SU-DHL-6 (cell line): ENCODE measurements around the gene MRPS18B.

Experiments
- H2AFZ ChIP-seq: fragments of 200-600 bp; sonication (generic); 2 replicates; pipeline ENCODE4 v1.6.1; 2014; ENCODE audit warnings: low read depth, mild to moderate bottlenecking, moderate library complexity, mixed read lengths, antibody characterized with exemption, low read length; ENCODE audit not compliant: severe bottlenecking
- H3F3A ChIP-seq: fragments of 200-600 bp; shearing (Covaris generic); 2 replicates; pipeline ENCODE4 v1.6.0; 2016; ENCODE audit warnings: antibody characterized with exemption, mild to moderate bottlenecking; ENCODE audit not compliant: insufficient read depth
- H3K27ac ChIP-seq: fragments of 200-600 bp; sonication (generic); 2 replicates; pipeline ENCODE4 v1.5.1; 2016; ENCODE audit warnings: low read depth, mild to moderate bottlenecking, low read length, moderate library complexity, mixed read lengths
- H3K27me3 ChIP-seq: fragments of 200-600 bp; sonication (generic), shearing (Covaris generic); 2 replicates; pipeline ENCODE4 v1.6.0; 2014; ENCODE audit warnings: mild to moderate bottlenecking, low read length
- H3K36me3 ChIP-seq: fragments of 200-600 bp; sonication (generic); 2 replicates; pipeline ENCODE4 v1.6.1; 2014; ENCODE audit warnings: mild to moderate bottlenecking, low read length, mixed read lengths
- H3K4me2 ChIP-seq: fragments of 300-600, 200-600 bp; shearing (Covaris generic), sonication (generic); 2 replicates; pipeline ENCODE4 v1.6.0; 2014; ENCODE audit warnings: low read length, low read depth, mild to moderate bottlenecking; ENCODE audit not compliant: poor library complexity, severe bottlenecking
- H3K4me3 ChIP-seq: fragments of 200-600 bp; sonication (generic); 2 replicates; pipeline ENCODE4 v1.5.1; 2014; ENCODE audit warnings: antibody characterized with exemption, low read length, mild to moderate bottlenecking, mixed read lengths; ENCODE audit not compliant: insufficient read depth, poor library complexity, severe bottlenecking
- H3K79me2 ChIP-seq: fragments of 200-600 bp; sonication (generic); 2 replicates; pipeline ENCODE4 v1.6.1; 2014; ENCODE audit warnings: mild to moderate bottlenecking, low read length, moderate library complexity; ENCODE audit not compliant: insufficient read depth
- H3K9ac ChIP-seq: fragments of 200-600 bp; sonication (generic); 2 replicates; pipeline ENCODE4 v1.7.0; 2014; ENCODE audit warnings: mild to moderate bottlenecking, low read length
- H3K9me2 ChIP-seq: fragments of 200-600 bp; sonication (generic); replicated peaks from 2 replicates; pipeline ENCODE4 v1.6.1; 2014; ENCODE audit warnings: low read length; ENCODE audit not compliant: insufficient read depth
- H3K9me3 ChIP-seq: fragments of 200-600 bp; sonication (generic); 2 replicates; pipeline ENCODE4 v1.6.1; 2014; ENCODE audit warnings: low read length, mixed read lengths; ENCODE audit not compliant: insufficient read depth
- H4K20me1 ChIP-seq: fragments of 200-600 bp; sonication (generic); 2 replicates; pipeline ENCODE4 v1.6.1; 2014; ENCODE audit warnings: low read depth, mild to moderate bottlenecking, antibody characterized with exemption, low read length, moderate library complexity, mixed read lengths
- EZH2phosphoT487 ChIP-seq: fragments of 200-600 bp; sonication (generic), shearing (Covaris generic); conservative IDR thresholded peaks from 2 replicates; pipeline ENCODE4 v1.6.1; 2018; ENCODE audit warnings: mild to moderate bottlenecking, antibody characterized with exemption, low read length, moderate library complexity, mixed read lengths
- TF ChIP-seq, protein P1 (sequence below): fragments of 200-600 bp; sonication (generic); IDR thresholded peaks from one replicate; pipeline ENCODE4 v1.5.1; 2017; ENCODE audit warnings: antibody characterized with exemption, mild to moderate bottlenecking, low read length, moderate library complexity; ENCODE audit not compliant: insufficient read depth, poor library complexity, severe bottlenecking

MRPS18B gene

DNA sequence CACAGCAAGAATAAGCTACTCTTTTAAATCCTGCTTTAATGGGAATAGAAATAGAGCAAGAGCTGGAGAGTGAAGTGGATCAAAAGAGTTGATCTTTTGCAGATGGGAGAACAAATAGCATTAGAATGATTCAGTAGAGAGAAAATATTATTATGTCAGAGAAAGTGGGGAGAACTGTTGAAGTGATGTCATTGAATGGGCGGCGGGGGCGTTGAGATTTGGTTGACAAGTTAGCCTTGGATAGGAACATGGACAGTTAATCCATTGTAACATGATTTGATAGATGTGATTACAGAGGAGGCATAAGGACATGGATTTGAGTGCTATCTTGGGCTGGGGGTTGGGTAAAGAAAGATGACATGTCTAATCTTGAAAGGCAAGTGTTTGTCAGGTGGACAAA, 18.2 kb downstream of the MRPS18B start:
- H3F3A ChIP-seq = no peaks in the 10 kb centered on the region

DNA sequence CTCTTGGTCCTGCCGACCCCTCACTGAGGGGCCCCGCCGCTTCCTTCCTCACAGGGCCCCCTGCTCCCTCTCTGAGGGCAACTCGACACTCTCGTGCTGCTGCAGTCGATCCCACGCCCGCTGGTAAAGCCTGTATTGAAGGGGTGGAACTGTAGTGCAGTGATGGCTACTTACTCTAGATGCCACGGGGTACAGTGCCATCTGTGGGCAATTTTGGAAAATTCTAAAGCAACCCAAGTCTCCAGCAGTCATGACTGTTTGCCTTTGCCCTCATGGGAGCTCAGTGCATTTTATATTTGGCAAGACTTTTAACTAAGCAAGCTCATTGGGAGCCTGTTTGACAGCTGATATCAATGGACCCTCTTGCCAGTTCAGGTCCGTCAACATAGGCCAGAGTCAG, 22.8 kb downstream of the MRPS18B start:
- no peaks in the 10 kb centered on the region; the same call in 1 of the 2 replicates for H3K79me2 ChIP-seq
- H3K27ac ChIP-seq = no peak overlapping the region
- no peaks in the 10 kb centered on the region for H3F3A ChIP-seq
- no peak overlapping the region for H3K4me2 ChIP-seq
- H3K36me3 ChIP-seq = no peaks in the 10 kb centered on the region
- H3K9me2 ChIP-seq = no peaks in the 10 kb centered on the region
- H3K9ac ChIP-seq = no peak overlapping the region
- no peaks in the 10 kb centered on the region for H3K9me3 ChIP-seq
- no peaks in the 10 kb centered on the region for H3K27me3 ChIP-seq
- no peaks in the 10 kb centered on the region for H4K20me1 ChIP-seq
- H2AFZ ChIP-seq = no peak overlapping the region
- no peak for TF ChIP-seq EZH2phosphoT487
- TF ChIP-seq, protein P1, sequence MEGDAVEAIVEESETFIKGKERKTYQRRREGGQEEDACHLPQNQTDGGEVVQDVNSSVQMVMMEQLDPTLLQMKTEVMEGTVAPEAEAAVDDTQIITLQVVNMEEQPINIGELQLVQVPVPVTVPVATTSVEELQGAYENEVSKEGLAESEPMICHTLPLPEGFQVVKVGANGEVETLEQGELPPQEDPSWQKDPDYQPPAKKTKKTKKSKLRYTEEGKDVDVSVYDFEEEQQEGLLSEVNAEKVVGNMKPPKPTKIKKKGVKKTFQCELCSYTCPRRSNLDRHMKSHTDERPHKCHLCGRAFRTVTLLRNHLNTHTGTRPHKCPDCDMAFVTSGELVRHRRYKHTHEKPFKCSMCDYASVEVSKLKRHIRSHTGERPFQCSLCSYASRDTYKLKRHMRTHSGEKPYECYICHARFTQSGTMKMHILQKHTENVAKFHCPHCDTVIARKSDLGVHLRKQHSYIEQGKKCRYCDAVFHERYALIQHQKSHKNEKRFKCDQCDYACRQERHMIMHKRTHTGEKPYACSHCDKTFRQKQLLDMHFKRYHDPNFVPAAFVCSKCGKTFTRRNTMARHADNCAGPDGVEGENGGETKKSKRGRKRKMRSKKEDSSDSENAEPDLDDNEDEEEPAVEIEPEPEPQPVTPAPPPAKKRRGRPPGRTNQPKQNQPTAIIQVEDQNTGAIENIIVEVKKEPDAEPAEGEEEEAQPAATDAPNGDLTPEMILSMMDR = no peak
- H3K4me3 ChIP-seq = no peak overlapping the region

More for the DNA sequence above, 18.2 kb downstream of the MRPS18B start:
- no peaks in the 10 kb centered on the region for H3K27me3 ChIP-seq
- no peak overlapping the region for H3K4me2 ChIP-seq
- no peak overlapping the region for H3K4me3 ChIP-seq
- no peaks in the 10 kb centered on the region for H3K9me3 ChIP-seq
- TF ChIP-seq EZH2phosphoT487 = no peak
- TF ChIP-seq, protein P1 = no peak
- no peaks in the 10 kb centered on the region for H3K36me3 ChIP-seq
- no peak overlapping the region for H3K27ac ChIP-seq
- H3K9ac ChIP-seq = no peak overlapping the region
- H3K79me2 ChIP-seq = no peaks in the 10 kb centered on the region
- H3K9me2 ChIP-seq = no peaks in the 10 kb centered on the region
- no peaks in the 10 kb centered on the region for H4K20me1 ChIP-seq
- no peak overlapping the region for H2AFZ ChIP-seq

DNA sequence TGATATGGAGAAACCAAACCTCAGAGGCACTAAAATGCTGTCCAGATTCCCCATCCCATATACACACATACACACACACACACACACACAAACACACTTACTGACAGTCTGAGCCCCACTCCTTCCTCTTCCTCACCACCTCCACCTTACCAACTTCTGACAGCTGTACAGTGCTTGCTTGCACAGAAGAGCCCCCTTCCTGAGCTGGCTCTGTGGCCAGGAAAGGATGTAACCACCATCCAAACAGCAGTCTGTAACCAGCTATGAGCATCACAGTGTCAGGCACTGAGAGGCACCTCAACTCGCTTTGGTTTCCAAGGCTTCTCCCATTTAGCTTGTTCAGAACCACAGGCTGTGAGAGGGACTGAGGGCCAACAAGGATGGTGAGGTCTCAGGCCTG, 23.4 kb downstream of the MRPS18B start:
- Histone ChIP-seq H3K79me2 (peaks cover 5% of the 10 kb centered on the region), H3K9me2 (no peaks in the 10 kb centered on the region), H3F3A (no peaks in the 10 kb centered on the region), H3K27ac (no peak overlapping the region), H2AFZ (no peak overlapping the region), H3K27me3 (no peaks in the 10 kb centered on the region), H3K4me2 (no peak overlapping the region), H3K4me3 (no peak overlapping the region), H3K36me3 (no peaks in the 10 kb centered on the region), H3K9me3 (no peaks in the 10 kb centered on the region), H4K20me1 (no peaks in the 10 kb centered on the region; the same call in 1 of the 2 replicates), H3K9ac (no peak overlapping the region)
- no peak for TF ChIP-seq EZH2phosphoT487
- TF ChIP-seq, protein P1 = no peak
